NT2/D1 (cell line): Measurements from ENCODE around the gene NLRX1.
A peak's percentile ranks its signal among the peaks of the same experiment; 100 is the strongest.
"Not testable (repeated sequence)": the region's sequence is repeated elsewhere in the genome, so short reads cannot be mapped to it uniquely, and the experiment has no call there.

Experiments used
- DNase-seq: peaks from one replicate; pipeline ENCODE4 v3.0.0-alpha.2; 2011; ENCODE audit warnings: low read depth, low spot score
- H3K27me3 ChIP-seq: 2 replicates; pipeline ENCODE4 v1.6.0; 2011; ENCODE audit warnings: mild to moderate bottlenecking; ENCODE audit not compliant: insufficient read length, insufficient read depth
- H3K36me3 ChIP-seq: 2 replicates; pipeline ENCODE4 v1.6.1; 2011; ENCODE audit warnings: mild to moderate bottlenecking, low read length, mixed read lengths; ENCODE audit not compliant: insufficient read depth, insufficient read length
- H3K4me1 ChIP-seq: 2 replicates; pipeline ENCODE4 v1.5.1; 2011; ENCODE audit not compliant: insufficient read depth, insufficient read length
- H3K4me3 ChIP-seq: 2 replicates; pipeline ENCODE4 v1.5.1; 2011; ENCODE audit warnings: low read depth; ENCODE audit not compliant: insufficient read length
- H3K9ac ChIP-seq: 2 replicates; pipeline ENCODE4 v1.6.0; 2011; ENCODE audit warnings: low read depth; ENCODE audit not compliant: insufficient read length
- H3K9me3 ChIP-seq: 2 replicates; pipeline ENCODE4 v1.5.1; 2011; ENCODE audit warnings: mild to moderate bottlenecking, low read length; ENCODE audit not compliant: insufficient read depth
- SUZ12 ChIP-seq: IDR thresholded peaks from 2 replicates; pipeline ENCODE4 v1.6.1; 2011; ENCODE audit not compliant: insufficient read length, insufficient read depth; ENCODE audit errors: extremely low read depth
- YY1 ChIP-seq: IDR thresholded peaks from 2 replicates; pipeline ENCODE4 v1.6.1; 2011; ENCODE audit not compliant: insufficient read length, insufficient read depth
- ZNF274 ChIP-seq: IDR thresholded peaks from 2 replicates; pipeline ENCODE4 v1.6.1; 2011; ENCODE audit warnings: mild to moderate bottlenecking, low read depth, low read length

Gene NLRX1

GRCh38 chr11:119130662-119131061, 37.9 kb upstream of the NLRX1 start:
- no peak for DNase-seq
- H3K36me3 ChIP-seq, result peaks cover 67% of the 10 kb centered on the region
- H3K9ac ChIP-seq, result no peak overlapping the region
- no peak overlapping the region for H3K4me3 ChIP-seq
- no peak for TF ChIP-seq SUZ12
- no peak for TF ChIP-seq YY1
- TF ChIP-seq ZNF274, result no peak
- no peaks in the 10 kb centered on the region for H3K9me3 ChIP-seq
- no peaks in the 10 kb centered on the region for H3K27me3 ChIP-seq
- no peaks in the 10 kb centered on the region for H3K4me1 ChIP-seq

- no peak overlapping the region for H3K4me3 ChIP-seq
- TF ChIP-seq SUZ12 (no peak), YY1 (no peak), ZNF274 (no peak)
- no peaks in the 10 kb centered on the region for H3K9me3 ChIP-seq
- H3K4me1 ChIP-seq, result no peaks in the 10 kb centered on the region
- no peak for DNase-seq
- peaks cover 52% of the 10 kb centered on the region for H3K36me3 ChIP-seq
- H3K9ac ChIP-seq, result no peak overlapping the region
- H3K27me3 ChIP-seq, result no peaks in the 10 kb centered on the region
These were observed 34.0 kb upstream of the NLRX1 start for GRCh38 chr11:119134389-119134978.

GRCh38 chr11:119139276-119139675, 29.2 kb upstream of the NLRX1 start:
- H3K4me1 ChIP-seq, H3K9ac ChIP-seq, H3K27me3 ChIP-seq, DNase-seq, H3K9me3 ChIP-seq, H3K4me3 ChIP-seq: not testable (repeated sequence)
- H3K36me3 ChIP-seq, result peaks cover 10% of the 10 kb centered on the region

- DNase-seq, result peak; percentile 74
- Histone ChIP-seq H3K9ac (no peak overlapping the region), H3K9me3 (no peaks in the 10 kb centered on the region), H3K4me1 (peaks cover 8% of the 10 kb centered on the region), H3K27me3 (peaks cover 23% of the 10 kb centered on the region), H3K36me3 (no peaks in the 10 kb centered on the region), H3K4me3 (no peak overlapping the region)
- TF ChIP-seq SUZ12, result no peak
- TF ChIP-seq YY1, result no peak
- TF ChIP-seq ZNF274, result no peak
These were observed 23.6 kb upstream of the NLRX1 start for GRCh38 chr11:119144825-119145486.

- Histone ChIP-seq H3K27me3 (peaks cover 29% of the 10 kb centered on the region), H3K4me3 (no peak overlapping the region), H3K4me1 (peaks cover 8% of the 10 kb centered on the region), H3K36me3 (no peaks in the 10 kb centered on the region), H3K9me3 (no peaks in the 10 kb centered on the region), H3K9ac (no peak overlapping the region)
- TF ChIP-seq SUZ12, result no peak
- TF ChIP-seq ZNF274, result no peak
- TF ChIP-seq YY1, result no peak
- DNase-seq, result no peak
These were observed 23.0 kb upstream of the NLRX1 start for GRCh38 chr11:119145551-119145950.

GRCh38 chr11:119147604-119148333, 20.8 kb upstream of the NLRX1 start:
- Histone ChIP-seq H3K36me3 (no peaks in the 10 kb centered on the region), H3K27me3 (peaks cover 46% of the 10 kb centered on the region), H3K9ac (no peak overlapping the region), H3K4me1 (peaks cover 8% of the 10 kb centered on the region), H3K4me3 (no peak overlapping the region), H3K9me3 (no peaks in the 10 kb centered on the region)
- no peak for DNase-seq
- no peak for TF ChIP-seq YY1
- no peak for TF ChIP-seq SUZ12
- no peak for TF ChIP-seq ZNF274

- no peak for DNase-seq
- TF ChIP-seq YY1, result no peak
- no peak for TF ChIP-seq ZNF274
- no peak for TF ChIP-seq SUZ12
- no peaks in the 10 kb centered on the region for H3K9me3 ChIP-seq
- no peaks in the 10 kb centered on the region for H3K36me3 ChIP-seq
- peak overlapping the region; percentile 58 for H3K4me3 ChIP-seq
- peaks cover 8% of the 10 kb centered on the region for H3K4me1 ChIP-seq
- H3K27me3 ChIP-seq, result peaks cover 46% of the 10 kb centered on the region
- H3K9ac ChIP-seq, result peak overlapping the region; percentile 73
These were observed 19.9 kb upstream of the NLRX1 start for GRCh38 chr11:119148720-119149017.
